GM21529 (cell line): ENCODE measurements around the gene ZFP92.
"Not testable (repeated sequence)": the region's sequence is repeated elsewhere in the genome, so short reads cannot be mapped to it uniquely, and the experiment has no call there.

Experiments used
- ATAC-seq: cut with Tn5 transposase; IDR thresholded peaks from one replicate; pipeline ENCODE4 v1.9.1; 2021; ENCODE audit not compliant: unreplicated experiment

The ZFP92 gene

DNA sequence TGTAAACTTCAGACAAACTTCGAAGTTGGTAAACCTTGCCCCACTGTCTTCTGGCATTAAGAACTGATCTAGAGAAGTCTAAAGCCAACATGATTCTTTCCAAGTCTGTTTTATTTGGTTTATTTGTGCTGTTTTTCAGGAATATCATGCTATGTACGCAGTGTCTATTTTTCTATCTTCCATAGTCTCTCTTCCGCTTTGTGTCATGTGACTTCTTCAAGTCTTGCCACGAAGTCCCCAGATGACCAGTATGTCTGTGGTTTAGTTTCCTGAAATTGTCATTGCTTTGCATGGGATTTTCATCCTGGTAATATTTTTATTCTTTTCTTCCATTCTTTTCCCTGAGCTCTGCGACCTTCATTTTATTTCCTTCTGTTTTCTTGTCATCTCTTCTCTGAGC is 25.2 kb upstream of the ZFP92 start:
- ATAC-seq = no peak

DNA sequence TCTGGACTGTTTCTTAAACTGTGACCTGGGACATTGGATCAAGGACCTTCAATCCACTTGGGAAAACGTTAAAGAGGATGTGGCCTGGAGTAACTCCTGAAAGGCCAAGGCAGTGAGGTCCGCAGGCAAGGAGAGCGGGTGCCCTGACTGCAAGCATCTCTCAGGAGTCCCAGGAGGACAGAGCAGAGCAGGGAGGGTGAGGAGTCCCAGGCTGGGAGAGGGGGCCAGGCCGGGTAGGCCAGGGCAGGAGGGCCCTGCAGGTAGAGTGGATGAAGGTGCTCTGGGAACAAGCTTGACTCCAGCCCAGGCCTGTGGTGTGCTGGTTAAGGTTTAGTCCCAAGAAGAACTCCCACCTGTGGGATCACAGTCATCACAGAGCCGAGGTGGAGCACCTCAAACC is 23.9 kb upstream of the ZFP92 start:
- ATAC-seq = no peak

DNA sequence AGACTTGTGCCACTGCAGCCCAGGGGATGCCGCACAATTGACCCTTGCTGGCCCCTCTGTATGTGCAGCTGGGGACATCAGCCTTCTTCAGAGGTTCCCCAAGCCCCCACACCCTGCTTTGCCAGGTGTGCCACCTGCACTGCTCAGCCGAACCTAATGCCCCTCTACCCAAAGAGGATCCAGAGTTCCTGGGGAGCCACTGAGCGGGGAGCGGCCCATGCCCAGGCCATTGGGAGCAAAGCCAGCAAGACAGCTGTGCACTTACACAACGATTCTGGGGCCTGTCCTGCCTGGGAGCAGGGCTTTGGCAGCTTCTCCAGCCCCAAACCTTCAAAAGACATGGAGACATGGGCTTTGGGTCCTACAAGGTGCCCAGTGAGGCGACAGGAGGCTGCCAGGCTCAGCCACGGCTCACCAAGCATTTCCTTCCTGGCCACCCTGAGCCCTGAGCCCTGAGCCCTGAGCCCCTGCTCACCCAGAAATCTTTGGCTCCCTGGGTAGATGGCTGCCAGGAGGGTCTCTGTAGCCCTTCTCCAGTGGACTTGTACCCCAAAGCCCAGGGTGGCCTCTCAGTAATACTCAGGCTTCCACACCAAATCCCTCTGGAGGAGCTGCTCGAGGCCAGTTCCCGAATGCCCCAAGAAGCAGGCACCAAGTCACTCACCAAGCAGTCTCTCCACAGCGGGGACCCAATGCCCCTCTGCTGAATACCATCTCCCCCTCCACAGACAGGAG is 23.1 kb upstream of the ZFP92 start:
- no peak for ATAC-seq

DNA sequence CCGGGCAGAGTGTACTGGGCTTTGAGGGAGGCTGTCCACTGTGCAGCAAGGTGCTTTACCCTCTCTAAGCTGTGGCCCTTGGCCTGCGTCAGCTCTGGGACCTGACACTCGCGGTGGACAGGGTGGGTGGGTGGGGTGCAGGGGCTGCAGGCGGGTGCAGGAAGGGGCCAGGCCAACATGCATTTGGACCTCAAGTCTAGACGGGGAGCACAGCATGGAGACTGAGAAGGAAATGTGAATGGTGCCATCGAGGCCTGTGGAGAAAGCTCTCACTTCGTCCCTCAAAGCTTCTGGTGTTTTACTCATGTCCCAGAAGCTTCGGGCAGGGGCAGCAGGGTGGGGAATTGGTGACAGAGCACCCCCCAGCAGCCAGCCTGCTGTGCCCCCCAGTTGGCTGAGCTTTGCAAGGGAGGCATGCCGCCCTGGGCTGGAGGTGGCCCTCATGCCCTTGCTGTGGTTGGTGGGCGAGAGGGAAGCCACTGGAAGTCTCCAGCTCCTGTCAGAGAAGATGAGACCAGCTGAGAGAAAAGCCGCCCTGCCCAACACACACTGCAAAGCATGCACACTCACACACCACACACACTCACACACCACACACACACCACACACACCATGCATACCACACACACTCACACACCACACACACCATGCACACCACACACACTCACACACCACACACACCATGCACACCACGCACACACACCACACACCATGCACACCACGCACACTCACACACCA is 22.4 kb upstream of the ZFP92 start:
- ATAC-seq = no peak

DNA sequence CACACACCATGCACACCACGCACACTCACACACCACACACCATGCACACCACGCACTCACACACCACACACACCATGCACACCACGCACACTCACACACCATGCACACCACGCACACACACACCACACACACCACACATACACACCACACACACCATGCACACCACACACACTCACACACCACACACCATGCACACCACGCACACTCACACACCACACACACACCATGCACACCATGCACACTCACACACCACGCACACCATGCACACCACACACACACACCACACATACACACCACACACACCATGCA is 21.9 kb upstream of the ZFP92 start:
- not testable (repeated sequence) for ATAC-seq

DNA sequence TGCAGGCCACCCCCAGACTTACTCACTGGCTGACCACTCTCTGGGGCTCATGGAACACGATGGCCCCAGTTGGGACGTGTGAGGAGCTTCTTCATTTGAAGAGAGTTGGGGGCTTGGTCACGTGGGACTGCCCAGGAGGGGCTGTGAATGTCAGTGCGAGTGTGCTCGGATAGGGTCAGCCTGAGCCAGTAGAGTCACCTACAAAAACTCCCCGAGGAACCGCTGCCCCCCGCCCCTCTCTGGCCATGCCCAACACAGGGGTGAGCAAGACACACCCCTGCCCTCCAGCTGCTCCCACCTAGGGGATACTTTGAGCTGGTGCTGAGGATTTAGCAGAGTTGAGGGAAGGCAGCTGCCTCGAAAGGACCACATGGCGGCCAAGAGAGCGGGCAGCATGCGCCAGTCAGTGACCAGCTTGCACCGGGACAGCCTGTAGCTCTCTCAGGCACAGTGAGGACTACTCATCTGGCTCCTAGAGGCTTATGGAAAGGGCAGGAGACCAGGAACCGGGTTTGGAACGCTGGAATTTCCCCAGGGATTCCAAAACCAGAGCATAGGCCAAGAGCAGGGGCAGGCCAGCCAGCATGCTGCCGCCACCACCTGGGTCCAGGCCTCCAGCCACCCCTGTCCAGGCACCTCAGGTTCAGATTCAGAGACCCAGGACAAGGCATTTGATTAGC is 18.5 kb upstream of the ZFP92 start:
- ATAC-seq = no peak

DNA sequence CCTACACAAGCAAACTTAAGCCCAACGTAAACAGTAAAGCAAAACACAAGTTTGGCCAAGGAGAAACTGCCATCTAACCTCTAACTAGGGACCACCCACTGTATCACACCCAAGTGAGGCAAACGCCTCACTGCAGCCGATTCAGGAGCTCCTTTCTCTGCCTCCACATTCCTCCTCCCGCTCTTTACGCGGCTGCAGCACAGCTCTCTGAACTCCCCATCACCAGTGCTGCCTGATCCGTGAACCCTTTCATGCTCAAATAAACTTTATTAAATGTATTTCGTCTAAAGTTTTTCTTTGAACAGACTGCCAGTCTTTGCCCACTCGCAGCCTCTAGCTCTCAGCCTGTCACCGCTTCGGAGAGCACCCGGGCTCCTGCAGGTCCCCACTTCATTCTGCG is 16.7 kb upstream of the ZFP92 start:
- no peak for ATAC-seq

DNA sequence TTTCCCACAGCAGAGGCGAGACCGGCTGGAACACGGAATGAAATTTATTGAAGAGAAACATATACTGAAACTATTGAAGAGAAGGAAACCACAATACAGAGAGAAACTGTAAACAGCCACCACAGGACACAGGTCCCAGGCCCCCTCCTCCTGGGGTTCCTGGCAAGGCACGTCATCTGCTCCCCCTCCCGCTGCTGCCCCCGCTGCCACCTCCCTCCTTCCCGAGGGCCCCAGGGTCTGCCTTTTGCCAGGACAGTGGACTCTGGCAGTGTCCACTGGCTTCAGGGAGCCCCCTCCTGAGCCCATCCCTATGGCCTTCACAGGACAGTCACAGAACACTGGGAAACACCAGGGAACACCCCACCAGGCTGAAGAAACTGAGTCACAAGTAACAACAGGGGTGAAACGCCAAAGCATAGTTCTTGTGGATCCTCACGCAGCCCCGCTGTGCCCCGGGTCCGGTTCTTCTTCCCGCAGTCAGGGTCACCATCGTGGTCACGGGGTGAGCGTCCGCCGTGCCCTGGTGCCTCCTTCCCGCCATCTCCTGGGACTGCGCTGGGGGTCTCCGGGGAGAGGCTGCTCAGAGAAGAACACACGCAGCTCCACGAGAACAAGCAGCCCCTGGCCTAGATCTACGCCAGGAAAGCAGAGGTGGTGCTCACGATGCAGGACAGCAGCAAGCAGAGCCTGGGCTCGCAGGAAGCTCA is 15.5 kb upstream of the ZFP92 start:
- ATAC-seq = no peak

DNA sequence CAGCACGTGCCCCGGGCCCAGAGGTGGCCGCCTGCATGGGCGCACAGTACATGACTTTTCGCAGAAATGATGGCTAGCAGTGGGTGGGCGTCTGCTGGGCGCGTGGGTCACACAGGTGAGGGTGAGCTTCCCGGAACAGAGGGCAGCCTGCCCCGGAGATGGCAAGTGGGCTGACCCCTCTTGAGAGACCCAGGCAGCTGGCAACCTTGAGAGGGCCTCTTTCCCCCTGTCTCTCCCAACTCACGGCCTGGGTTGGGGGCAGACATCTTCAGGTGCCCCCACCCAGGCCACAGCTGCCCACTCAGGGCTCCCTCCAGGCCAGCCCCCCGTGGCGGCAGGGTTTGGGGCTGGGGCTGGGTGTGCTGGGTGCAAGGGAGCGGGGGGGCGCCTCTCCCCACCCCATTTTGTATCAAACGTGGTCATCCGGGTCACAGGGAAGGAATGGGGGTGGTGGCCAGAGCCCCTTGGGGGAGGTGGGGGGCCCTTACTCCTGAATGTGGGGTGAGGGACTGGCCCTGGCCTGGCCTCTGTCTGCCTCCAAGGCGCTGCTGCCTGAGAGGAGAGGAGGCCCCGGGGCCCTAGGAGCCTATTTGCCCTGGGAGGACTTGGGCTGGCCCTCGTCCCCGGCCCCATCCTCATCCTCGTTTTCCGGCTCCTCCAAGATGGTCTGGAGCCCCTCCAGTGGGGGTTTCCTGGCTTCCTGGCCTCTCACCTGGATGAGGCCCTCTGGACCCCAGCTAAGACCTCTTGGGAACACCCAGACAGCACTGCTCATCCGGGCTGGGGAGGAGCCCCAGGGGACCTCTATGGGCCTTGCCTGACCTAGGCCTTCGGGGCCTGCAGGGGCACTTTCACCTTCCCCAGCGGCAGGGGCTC is 14.7 kb upstream of the ZFP92 start:
- no peak for ATAC-seq

DNA sequence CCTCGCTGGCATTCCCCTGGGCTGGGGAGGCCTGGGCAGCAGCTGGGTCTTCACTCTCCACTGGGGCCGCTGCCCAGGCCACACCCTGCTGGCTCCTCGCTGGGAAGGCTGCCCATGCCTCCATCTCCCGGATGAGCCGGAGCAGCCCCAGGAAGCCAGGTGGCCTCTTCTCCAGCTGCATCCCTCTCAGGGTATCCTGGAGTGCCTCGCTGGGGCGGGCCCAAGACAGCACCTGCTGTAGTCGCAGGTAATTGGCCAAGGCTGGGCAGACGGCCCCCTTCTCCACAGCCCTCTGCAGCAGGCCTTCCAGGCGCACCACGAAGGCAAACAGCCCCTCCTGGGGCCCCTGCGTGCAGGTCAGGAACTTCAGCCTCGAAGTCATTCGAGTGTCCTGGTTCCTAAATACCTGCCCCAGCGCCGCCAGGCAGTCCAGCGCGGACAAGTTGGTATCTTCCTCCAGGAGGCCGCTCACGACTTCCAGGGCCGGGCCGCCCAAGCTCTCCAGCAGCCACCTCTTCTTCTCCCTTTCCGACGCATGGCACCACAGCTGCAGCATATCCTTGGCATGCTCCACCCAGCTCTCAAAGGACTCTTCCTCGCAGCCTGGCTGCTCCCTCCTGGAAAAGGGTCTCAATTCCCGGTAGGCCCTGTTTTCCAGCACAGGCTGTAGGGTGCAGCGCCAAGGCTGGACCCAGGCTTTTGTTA is 13.9 kb upstream of the ZFP92 start:
- no peak for ATAC-seq

DNA sequence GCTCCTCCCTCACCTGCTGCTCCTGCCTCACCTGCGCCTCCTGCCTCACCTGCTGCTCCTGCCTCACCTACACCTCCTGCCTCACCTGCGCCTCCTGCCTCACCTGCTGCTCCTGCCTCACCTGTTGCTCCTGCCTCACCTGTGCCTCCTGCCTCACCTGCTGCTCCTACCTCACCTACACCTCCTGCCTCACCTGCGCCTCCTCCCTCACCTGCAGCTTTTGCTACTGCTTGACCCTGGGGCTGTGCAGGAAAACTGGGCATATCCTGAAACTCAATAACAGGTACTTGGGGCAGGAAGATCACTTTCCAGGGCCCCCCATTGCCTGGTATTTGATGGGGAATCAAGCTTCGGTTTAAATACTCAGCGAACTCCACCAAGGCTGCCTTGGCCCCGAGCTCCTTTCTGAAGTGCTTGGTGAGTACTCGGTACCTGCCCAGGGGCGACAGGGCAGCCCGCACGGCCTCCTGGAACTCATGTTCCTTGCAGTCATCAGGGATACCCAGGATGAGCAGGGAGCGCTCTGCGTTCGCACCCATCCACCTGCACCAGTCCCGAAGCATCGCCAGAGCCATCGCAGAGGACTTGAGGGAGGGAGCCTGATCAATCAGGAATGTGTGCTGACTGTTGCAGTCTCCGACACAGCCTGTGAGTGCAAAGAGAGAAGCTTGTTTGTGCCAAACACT is 12.9 kb upstream of the ZFP92 start:
- ATAC-seq = no peak

DNA sequence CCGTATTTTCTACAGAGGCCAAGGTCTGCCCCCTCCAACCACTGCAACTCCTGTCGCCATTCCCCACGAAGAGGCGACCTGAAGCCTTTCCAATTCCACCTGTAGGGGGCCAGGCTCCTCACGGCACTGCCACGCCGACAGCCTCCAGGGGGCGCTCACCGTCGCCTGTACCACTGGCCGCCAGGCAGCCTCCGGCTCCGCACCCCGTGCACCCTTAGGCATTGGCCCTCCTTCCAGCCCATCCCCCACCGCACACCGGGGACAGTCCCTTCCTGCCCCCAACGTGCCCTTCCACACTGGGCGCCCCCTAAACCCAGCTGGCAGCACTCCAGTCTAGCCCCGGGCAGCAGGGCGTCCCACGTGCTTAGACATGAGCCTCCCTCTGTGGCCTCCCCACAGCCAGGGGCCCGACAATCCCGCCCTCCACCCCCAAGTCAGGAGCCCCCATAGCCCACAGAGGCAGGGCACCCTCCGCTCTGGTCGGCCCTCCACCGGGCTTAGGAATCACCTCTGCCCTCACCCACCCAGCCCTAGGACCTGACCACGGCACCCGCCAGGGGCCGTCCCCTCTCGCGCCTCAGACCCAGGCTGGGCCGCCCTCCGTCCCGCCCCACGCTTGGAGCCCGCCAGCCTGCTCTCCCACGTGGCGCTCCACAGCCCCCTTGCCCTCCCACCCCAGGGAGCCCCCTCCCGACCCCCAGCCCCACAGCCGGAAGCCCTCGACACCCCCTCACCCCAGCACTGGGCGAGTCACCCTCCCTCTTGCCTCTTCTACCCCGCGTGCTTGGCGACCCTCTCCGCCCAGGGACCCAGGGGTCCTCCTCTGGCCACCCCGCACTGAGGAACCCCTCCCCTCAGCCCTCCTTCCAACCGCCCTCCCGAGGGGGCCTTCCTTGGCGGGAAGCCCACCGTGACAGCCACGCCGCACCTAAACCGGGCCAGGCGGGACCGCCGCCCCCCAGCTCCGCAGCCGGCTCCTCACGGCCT is 10.8 kb upstream of the ZFP92 start:
- peak; percentile 56 for ATAC-seq

DNA sequence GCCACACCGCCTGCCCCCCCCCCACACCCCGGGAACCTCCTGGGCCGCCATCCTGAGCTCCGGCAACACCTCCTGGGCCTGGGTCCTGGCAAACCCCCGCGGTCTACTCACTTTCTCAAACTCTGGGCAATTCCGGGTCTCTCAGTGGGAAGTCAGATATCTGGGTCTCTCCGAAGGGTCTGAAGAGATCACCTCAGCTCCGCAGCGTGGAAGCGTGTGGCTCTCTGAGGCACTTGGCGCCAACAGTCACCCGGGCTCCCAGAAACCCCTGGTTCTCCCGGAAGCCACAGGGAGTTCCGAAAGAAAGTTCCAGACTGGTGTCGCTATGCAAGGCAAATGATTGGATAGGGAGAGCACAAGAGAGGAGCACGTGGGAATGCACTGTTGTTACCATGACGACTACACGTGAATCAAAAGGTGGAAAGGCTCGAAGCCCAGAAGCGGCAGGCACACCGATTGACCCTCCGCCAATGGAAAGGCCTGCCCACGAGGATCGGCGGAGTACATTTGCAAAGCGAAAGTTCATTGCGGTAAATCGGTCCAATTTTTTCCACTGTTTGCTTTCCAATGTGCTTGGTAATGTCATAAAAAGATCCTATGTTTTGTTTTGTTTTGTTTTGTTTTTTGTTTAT is 10.0 kb upstream of the ZFP92 start, which contains the start of gene PNMA6E:
TSS of gene PNMA6E (minus strand) at position 218 of the 632 bp plus-strand sequence. CDS start 2,501 bp downstream, outside the sequence.
- ATAC-seq = no peak

DNA sequence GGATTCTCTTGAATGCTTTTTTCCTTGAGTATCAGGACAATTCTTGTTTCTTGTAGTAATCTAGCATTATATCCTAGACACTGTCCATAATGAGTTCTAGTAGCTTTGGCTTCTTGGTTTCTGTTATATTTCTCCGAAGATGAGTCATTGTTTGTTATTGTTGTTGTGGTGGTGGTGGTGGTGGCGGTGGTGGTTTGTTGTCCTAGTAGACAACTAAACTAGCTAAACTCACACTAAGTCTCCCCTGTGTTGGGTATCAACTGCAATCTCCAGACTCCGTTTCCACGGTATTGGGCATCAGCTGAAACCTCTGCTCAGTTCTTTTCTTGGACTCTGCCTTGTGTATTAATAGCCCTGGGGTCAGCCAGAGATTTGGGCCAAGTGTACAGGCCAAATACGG is 6.9 kb upstream of the ZFP92 start:
- ATAC-seq = not testable (repeated sequence)

DNA sequence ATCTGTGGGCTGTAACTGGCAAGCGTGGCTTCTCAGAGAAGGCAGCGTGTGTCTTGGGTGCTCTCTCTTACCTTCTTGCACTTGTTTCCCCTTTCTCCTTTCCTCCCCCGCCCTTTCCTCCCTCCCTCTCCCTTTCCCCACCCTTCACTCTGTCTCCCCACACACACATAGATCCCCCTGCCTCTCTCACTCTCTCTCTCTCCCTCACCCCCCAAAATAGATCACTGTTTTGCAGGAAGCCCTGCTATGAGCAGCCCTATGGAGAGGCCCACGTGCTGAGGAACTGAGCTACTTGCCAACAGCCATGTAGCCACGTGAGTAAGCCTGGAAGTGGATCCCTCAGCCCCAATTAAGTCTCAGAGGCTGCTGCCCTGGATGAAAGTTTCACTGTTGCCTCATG is 5.8 kb upstream of the ZFP92 start:
- ATAC-seq = no peak

DNA sequence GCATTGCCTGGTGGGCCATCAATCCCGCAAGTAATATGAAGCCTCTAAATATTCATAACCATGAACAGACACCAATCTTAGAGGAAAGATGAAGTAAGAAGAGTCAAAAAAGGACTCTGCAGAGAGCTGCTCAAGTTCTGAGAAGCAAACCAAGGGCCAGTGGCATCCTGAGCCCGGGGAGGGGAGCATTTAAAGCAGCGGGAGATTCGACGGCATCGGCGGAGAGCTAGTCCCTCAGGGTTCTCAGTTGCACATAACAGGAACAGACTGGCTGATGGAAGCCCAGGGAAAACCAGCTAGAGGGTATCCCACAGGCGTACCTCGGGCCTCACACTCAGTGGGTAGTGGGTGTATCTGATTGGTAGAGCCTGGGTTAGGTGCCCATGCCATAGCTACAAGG is 5.3 kb upstream of the ZFP92 start:
- ATAC-seq = no peak

DNA sequence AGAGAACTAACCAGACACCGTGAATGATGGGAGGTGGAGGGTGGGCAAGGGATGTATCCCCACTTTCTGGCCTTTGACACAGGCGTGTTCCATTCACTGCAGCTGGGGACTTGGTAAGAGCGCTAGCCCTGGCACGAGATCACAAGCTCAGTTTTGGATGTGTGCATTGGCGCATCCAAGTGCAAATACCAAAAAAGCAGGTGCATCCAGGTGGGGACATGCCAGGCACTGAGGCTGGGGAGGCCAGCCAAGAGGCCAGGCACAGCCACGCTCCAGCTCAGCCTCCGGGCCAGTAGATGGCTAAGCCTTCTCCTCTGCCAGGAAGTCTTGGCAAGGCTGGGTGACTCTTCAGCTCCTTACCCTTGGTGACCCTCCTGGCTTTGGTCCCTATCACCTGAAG is 4.4 kb upstream of the ZFP92 start:
- no peak for ATAC-seq

DNA sequence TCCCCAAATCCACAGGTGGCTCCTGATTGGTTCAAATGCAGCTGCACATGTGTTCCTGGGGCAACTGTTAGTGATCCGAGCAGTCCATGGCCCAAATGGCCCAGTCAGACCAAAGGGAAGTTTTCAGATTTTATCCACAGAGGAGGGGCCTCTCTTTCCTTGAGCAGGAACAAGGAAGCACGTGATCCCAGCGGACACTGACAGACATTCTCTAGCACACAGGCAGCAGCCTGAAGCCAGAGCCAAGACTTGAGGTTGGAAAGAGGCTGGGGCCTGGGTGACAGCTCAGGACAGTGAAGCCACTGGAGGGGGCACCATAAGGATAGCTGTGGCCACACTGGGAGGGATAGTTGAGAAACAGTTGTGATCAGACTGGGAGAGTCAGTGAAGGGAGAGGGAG is 3.5 kb upstream of the ZFP92 start:
- ATAC-seq = no peak
